Karpas-422 (cell line): ENCODE results near the gene SLC35B1. TPM values are rescaled to one million over a fixed set of nuclear protein-coding genes. Genes with fewer than 3 reads are reported as not detected.

Source experiments
- DNase-seq: peaks from one replicate; pipeline ENCODE4 v3.0.0-alpha.2; 2015
- H2AFZ ChIP-seq: fragments of 200-600 bp; sonication (generic); 2 replicates; pipeline ENCODE4 v1.6.1; 2014; ENCODE audit warnings: antibody characterized with exemption, low read length, mixed read lengths
- H3K27ac ChIP-seq: fragments of 200-600 bp; sonication (generic); 2 replicates; pipeline ENCODE4 v1.5.1; 2014; ENCODE audit warnings: mild to moderate bottlenecking, low read length, moderate library complexity
- H3K27me3 ChIP-seq: fragments of 200-600 bp; sonication (generic); 2 replicates; pipeline ENCODE4 v1.6.1; 2014; ENCODE audit warnings: low read length, mixed read lengths
- H3K36me3 ChIP-seq: fragments of 200-600 bp; sonication (generic); 2 replicates; pipeline ENCODE4 v1.6.1; 2014; ENCODE audit warnings: low read length, mixed read lengths; ENCODE audit not compliant: insufficient read depth
- H3K4me1 ChIP-seq: fragments of 200-600 bp; sonication (generic); 2 replicates; pipeline ENCODE4 v1.6.1; 2014; ENCODE audit warnings: mild to moderate bottlenecking, low read length, mixed read lengths
- H3K4me2 ChIP-seq: fragments of 200-600 bp; sonication (generic); 2 replicates; pipeline ENCODE4 v1.6.1; 2014; ENCODE audit warnings: low read length, low read depth, mild to moderate bottlenecking; ENCODE audit not compliant: poor library complexity, severe bottlenecking
- H3K4me3 ChIP-seq: fragments of 200-600 bp; sonication (generic); 2 replicates; pipeline ENCODE4 v1.5.1; 2014; ENCODE audit warnings: mild to moderate bottlenecking, antibody characterized with exemption, low read length, mixed read lengths
- H3K79me2 ChIP-seq: fragments of 200-600 bp; sonication (generic); 2 replicates; pipeline ENCODE4 v1.6.1; 2014; ENCODE audit warnings: mild to moderate bottlenecking, low read length, mixed read lengths
- H3K9ac ChIP-seq: fragments of 200-600 bp; sonication (generic); 2 replicates; pipeline ENCODE4 v1.6.0; 2014; ENCODE audit warnings: low read length
- H3K9me2 ChIP-seq: fragments of 200-600 bp; sonication (generic), shearing (Covaris generic); replicated peaks from 2 replicates; pipeline ENCODE4 v1.6.0; 2014; ENCODE audit warnings: mild to moderate bottlenecking, low read length, moderate library complexity; ENCODE audit not compliant: insufficient read depth
- H3K9me3 ChIP-seq: fragments of 300-700, 200-600 bp; sonication (generic); 2 replicates; pipeline ENCODE4 v1.6.1; 2014; ENCODE audit warnings: low read length, mixed read lengths
- H4K20me1 ChIP-seq: fragments of 200-600 bp; sonication (generic); 2 replicates; pipeline ENCODE4 v1.6.1; 2014; ENCODE audit warnings: mild to moderate bottlenecking, antibody characterized with exemption, low read length, low read depth; ENCODE audit not compliant: insufficient read depth
- total RNA-seq: library from RNA; depleted of rRNA; stranded (reverse); fragments of >200 nt; shearing (Covaris generic); gene quantifications from 2 replicates; pipeline ENCODE4 v1.2.3, GENCODE V29; 2014; ENCODE audit warnings: low replicate concordance

The SLC35B1 gene
- total RNA-seq, 1 experiment from 2014 or later, result 37.4 TPM

DNA sequence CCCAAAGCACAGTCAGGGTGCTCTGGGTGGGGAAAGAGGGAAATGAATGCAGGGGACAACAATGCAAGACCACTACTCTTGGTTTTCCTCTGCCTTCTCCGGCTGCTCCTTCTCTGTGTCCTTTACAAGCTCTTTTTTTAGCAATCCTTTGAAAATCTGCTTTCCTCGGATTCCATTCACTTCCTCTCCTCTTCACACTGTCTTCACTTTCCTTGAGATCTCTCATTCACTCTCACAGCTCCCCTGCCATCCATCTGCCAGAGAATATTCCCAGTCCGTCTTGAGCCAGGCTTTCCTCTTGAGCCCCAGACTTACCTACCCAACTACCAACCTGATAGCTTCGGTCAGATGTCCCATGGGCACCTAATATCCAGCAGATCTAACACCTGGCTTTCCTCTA lies 18.9 kb downstream of the SLC35B1 start:
- DNase-seq, result no peak
- Histone ChIP-seq H3K4me2 (no peak overlapping the region), H2AFZ (no peak overlapping the region), H3K9me3 (no peaks in the 10 kb centered on the region), H4K20me1 (no peaks in the 10 kb centered on the region), H3K4me1 (no peaks in the 10 kb centered on the region), H3K27ac (no peak overlapping the region), H3K9me2 (no peaks in the 10 kb centered on the region), H3K79me2 (no peaks in the 10 kb centered on the region), H3K27me3 (no peaks in the 10 kb centered on the region), H3K4me3 (no peak overlapping the region), H3K9ac (no peak overlapping the region), H3K36me3 (no peaks in the 10 kb centered on the region)

DNA sequence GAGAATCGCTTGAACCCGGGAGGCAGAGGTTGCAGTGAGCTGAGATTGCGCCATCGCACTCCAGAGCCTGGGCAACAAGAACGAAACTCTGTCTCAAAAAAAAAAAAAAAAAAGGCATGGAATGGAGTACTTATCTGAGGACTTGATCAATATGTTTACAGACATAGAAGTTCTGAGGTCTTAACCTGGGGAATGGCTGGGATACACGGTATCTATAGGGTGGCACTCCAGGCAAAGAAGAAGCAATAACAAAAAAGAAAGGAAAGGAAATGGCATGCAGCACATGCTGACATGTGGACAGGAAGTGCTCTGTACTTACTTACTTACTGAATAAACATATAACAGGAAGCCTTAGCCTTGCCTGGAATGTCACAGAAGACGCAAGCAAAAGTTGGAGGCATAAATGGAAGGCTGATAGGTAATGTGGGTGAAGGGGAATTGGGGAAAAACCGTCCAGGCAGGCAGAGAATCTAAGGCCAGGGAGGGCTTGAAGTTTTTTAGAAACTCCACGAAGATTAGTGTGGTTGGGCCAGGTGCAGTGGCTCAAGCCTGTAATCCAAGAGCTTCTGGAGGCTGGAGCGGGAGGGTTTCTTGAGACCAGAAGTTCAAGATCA lies 19.8 kb downstream of the SLC35B1 start:
- Histone ChIP-seq H3K4me3 (no peak overlapping the region), H2AFZ (peak overlapping the region; percentile 64; the same call in 1 of the 2 replicates)

DNA sequence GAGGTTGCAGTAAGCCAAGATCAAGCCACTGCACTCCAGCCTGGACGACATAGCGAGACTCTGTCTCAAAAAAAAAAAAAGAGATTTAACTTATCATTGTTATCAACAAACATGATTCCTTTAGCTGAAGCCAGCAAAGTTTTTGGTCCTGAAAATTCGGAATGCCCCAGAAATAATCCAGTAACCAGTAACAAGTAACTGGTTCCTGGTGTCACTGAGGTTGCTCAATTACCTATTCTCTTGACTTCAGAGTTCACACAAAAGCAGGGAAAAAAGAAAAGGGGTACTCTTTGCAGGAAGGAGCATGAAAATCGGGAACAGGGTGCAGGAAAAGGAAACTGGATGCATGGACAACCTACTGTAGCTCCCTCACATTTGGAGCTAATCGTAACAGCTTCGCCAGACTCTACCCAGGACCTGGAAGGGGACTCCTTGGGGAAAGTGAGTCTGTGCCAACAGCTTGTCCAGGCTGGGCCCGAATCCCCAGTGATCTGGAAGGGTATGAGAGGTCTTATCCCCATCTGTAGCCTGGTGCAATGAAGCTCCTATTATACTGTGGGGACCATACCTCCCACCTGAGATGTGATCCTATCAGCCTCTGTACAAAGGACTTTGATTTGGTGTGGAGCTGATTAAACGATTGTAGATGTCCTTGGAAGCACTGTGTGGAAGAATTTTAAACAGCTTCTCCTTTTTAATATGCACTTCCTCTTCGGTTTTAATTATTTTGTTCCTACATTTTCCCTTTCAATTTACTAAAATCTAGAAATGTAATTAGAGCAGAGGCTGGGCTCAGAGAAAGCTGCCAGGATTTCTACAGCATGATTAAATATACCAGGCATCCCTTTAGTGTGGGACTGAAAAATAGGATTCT lies 26.4 kb downstream of the SLC35B1 start:
- H3K4me3 ChIP-seq, result no peak overlapping the region
- no peaks in the 10 kb centered on the region for H3K9me3 ChIP-seq
- no peaks in the 10 kb centered on the region for H3K27me3 ChIP-seq
- H3K79me2 ChIP-seq, result peaks cover 10% of the 10 kb centered on the region
- H2AFZ ChIP-seq, result no peak overlapping the region
- H3K4me1 ChIP-seq, result peaks cover 7% of the 10 kb centered on the region
- no peak for DNase-seq
- H3K9me2 ChIP-seq, result no peaks in the 10 kb centered on the region
- H4K20me1 ChIP-seq, result no peaks in the 10 kb centered on the region
- H3K4me2 ChIP-seq, result no peak overlapping the region
- no peaks in the 10 kb centered on the region for H3K36me3 ChIP-seq
- H3K9ac ChIP-seq, result no peak overlapping the region
- no peak overlapping the region for H3K27ac ChIP-seq

More for the DNA sequence above, 19.8 kb downstream of the SLC35B1 start:
- H3K9ac ChIP-seq, result no peak overlapping the region
- H4K20me1 ChIP-seq, result no peaks in the 10 kb centered on the region
- H3K9me3 ChIP-seq, result no peaks in the 10 kb centered on the region
- no peak for DNase-seq
- no peaks in the 10 kb centered on the region for H3K9me2 ChIP-seq
- H3K36me3 ChIP-seq, result no peaks in the 10 kb centered on the region
- H3K27me3 ChIP-seq, result no peaks in the 10 kb centered on the region
- no peaks in the 10 kb centered on the region for H3K79me2 ChIP-seq
- no peaks in the 10 kb centered on the region for H3K4me1 ChIP-seq
- no peak overlapping the region for H3K4me2 ChIP-seq
- no peak overlapping the region for H3K27ac ChIP-seq

DNA sequence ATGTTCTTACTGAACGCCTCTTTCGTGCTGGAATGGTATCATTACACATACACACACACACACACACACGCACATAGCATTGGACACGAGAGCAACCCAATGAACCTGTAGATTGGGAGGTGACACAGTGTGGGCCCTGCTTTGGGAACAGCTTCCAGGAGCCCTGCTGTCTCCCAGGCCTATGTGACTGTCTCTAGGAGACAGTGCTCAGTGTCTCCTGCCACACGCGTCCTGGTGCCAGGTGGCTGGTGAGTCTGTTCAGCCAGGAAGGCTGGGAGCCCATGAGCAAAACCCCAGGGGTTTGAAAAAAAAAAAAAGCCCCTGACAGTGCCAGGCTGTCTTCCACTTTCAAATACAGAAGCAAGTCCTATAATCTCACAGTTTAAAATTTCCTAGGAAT lies 27.4 kb downstream of the SLC35B1 start:
- H3K79me2 ChIP-seq, result peaks cover 21% of the 10 kb centered on the region
- H3K4me1 ChIP-seq, result peaks cover 18% of the 10 kb centered on the region
- no peak for DNase-seq
- no peaks in the 10 kb centered on the region for H3K9me2 ChIP-seq
- no peaks in the 10 kb centered on the region for H3K9me3 ChIP-seq
- H3K27me3 ChIP-seq, result no peaks in the 10 kb centered on the region
- peaks cover 1% of the 10 kb centered on the region; the same call in 1 of the 2 replicates for H3K36me3 ChIP-seq
- no peak overlapping the region for H3K4me2 ChIP-seq
- no peak overlapping the region for H3K4me3 ChIP-seq
- H3K27ac ChIP-seq, result no peak overlapping the region
- H4K20me1 ChIP-seq, result peaks cover 7% of the 10 kb centered on the region
- H3K9ac ChIP-seq, result no peak overlapping the region
- H2AFZ ChIP-seq, result no peak overlapping the region

DNA sequence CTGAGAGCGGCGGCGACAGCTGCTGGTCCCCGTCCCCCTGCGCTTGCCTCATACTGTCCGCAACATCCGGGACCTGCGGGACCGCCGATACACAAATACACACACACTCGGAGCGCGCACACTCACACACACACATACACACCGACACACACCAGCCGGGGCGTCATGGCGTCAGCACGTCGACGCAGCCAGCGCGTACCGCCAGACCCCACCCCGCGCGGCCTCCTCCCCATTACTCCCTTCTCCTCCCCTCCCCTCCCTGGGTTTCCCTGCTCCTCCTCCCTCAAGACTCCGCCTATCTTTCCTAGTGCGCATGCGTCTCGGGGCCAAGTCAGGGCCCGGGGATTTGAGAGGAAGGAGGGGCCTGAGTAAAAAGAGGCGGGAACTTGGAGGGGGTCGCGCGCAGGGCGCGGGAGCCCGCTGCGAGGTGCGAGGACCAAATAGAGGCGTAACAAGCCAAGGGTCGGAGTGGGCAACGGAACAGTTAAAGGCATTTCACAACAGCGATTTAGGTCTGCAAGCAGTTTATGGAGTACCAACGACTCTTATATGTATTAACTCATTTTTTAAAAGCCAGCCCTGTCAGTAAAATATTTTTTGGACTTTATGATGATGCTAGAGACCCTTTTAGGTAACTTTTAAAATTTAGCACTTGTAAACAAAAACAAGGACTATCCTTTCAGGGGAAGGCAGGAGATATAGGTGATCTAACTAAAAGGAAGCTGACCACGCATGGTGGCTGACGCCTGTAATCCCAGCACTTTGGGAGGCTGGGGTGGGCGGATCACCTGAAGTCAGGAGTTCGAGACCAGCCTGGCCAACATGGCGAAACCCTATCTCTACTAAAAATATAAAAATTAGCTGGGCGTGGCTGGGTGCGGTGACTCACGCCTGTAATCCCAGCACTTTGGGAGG lies 29.6 kb downstream of the SLC35B1 start, which contains the start of gene SPOP:
Gene SPOP (minus strand): TSS at position 165 of the 915 bp plus-strand sequence. CDS start 55,287 bp downstream, outside the sequence.
- no peak within 1 kb of the TSS; the same call in 1 of the 2 replicates for H2AFZ ChIP-seq
- H3K4me3 ChIP-seq, result peak within 1 kb of the TSS; percentile 79
- H4K20me1 ChIP-seq, result peaks cover 7% of the 10 kb centered on the region
- H3K9me3 ChIP-seq, result no peaks in the 10 kb centered on the region
- H3K79me2 ChIP-seq, result peaks cover 40% of the 10 kb centered on the region
- no peaks in the 10 kb centered on the region for H3K27me3 ChIP-seq
- peak within 1 kb of the TSS; percentile 95 for H3K27ac ChIP-seq
- DNase-seq, result peak; percentile 100
- no peaks in the 10 kb centered on the region for H3K9me2 ChIP-seq
- peaks cover 16% of the 10 kb centered on the region for H3K36me3 ChIP-seq
- H3K4me2 ChIP-seq, result peak within 1 kb of the TSS; percentile 98
- H3K9ac ChIP-seq, result peak within 1 kb of the TSS; percentile 83
- peaks cover 25% of the 10 kb centered on the region for H3K4me1 ChIP-seq

DNA sequence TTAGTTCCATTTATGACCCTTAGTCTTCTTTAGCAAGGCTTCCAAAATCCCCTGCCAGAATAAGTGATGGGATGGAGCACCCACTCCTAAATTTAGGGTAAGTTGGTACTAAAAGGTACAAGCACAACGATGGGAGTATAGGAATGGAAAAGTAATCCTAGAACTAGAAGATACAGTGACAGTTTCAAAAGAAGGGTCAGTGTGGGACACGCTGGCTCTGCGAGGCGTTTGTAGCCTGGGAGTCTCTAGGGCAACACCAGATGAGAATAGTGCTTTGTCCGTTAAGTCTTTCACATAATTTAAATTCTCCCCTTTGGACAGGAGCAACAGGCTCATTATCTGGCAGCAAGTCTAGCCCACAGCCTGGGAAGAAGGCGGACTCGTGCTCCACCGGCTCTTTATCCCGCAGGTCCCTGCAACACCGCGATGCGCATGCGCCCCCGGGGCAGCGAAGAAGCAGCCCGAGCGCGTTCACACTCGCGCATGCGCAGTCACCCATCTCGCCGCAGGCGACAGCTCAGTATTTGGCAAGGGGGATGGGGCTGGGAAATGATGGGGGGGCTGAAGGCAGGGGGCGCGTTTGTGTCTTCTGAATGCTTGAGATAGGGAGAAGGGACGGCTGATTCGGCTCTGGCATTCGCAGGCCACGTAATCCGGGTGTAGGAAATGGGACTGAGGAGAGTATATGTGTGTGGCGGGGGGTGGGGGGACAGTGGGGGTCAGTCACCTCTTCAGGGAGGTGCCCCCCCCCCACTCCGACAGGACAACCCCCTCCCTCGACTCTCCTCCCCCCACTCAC lies 30.4 kb downstream of the SLC35B1 start:
- Histone ChIP-seq H3K9me2 (no peaks in the 10 kb centered on the region), H3K4me3 (peak overlapping the region; percentile 79), H2AFZ (no peak overlapping the region; the same call in 1 of the 2 replicates)

DNA sequence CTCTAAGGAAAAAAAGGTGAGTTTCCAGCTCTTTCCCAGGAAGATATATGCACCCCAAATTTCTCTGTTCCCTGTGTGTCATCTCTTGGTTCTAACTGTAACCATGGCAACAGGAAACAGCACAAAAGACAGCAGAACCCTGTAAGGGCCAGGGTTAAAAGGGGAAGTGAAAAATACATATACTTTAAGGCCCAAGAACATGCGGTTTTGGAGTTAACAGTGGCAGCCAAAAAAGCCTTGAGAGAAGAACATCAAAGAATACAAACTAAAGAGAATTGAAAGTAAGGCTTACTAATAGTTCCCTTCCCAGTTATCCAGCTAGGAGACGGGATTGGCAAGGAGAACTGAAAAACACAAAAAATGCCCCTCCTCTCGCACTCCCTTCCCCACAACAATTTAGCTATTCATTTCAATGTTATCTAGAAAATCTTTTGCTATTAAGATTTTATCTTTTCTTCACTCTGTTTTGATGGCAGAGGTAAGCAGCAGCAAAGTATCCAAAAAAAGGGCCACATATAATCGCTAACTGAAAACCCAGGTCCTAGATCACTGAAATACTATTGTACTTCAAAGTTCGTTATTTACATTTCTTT lies 31.4 kb downstream of the SLC35B1 start:
- no peaks in the 10 kb centered on the region for H3K27me3 ChIP-seq
- H2AFZ ChIP-seq, result no peak overlapping the region
- H3K36me3 ChIP-seq, result peaks cover 16% of the 10 kb centered on the region
- peak overlapping the region; percentile 95 for H3K27ac ChIP-seq
- no peaks in the 10 kb centered on the region for H3K9me2 ChIP-seq
- peak overlapping the region; percentile 83 for H3K9ac ChIP-seq
- H4K20me1 ChIP-seq, result peaks cover 7% of the 10 kb centered on the region
- peak overlapping the region; percentile 79 for H3K4me3 ChIP-seq
- DNase-seq, result peak; percentile 95
- peaks cover 25% of the 10 kb centered on the region for H3K4me1 ChIP-seq
- peaks cover 57% of the 10 kb centered on the region for H3K79me2 ChIP-seq
- peak overlapping the region; percentile 98 for H3K4me2 ChIP-seq
- no peaks in the 10 kb centered on the region for H3K9me3 ChIP-seq

More for the DNA sequence above, 30.4 kb downstream of the SLC35B1 start:
- Histone ChIP-seq H3K27ac (peak overlapping the region; percentile 95), H3K9me3 (no peaks in the 10 kb centered on the region), H3K4me1 (peaks cover 25% of the 10 kb centered on the region), H3K79me2 (peaks cover 47% of the 10 kb centered on the region), H3K9ac (peak overlapping the region; percentile 83), H4K20me1 (peaks cover 7% of the 10 kb centered on the region), H3K36me3 (peaks cover 16% of the 10 kb centered on the region), H3K4me2 (peak overlapping the region; percentile 98), H3K27me3 (no peaks in the 10 kb centered on the region)
- DNase-seq, result peak; percentile 98
